ENCODE results near the gene SNAPC1. TPM values are rescaled to one million over a fixed set of nuclear protein-coding genes. Genes with fewer than 3 reads are reported as not detected.

SNAPC1 gene
- total RNA-seq, 1 experiment from 2014 or later, result 6.8 TPM

- no peak overlapping the region for H3K14ac ChIP-seq (ENCODE audit: insufficient read depth, low read length)
- Mint-ChIP-seq H3K27ac (no peak overlapping the region), H3K4me3 (no peak overlapping the region), H3K9me3 (no peaks in the 10 kb centered on the region), H3K4me1 (peaks cover 27% of the 10 kb centered on the region in 2 experiments), H3K27me3 (ENCODE audit: low read depth) (no peaks in the 10 kb centered on the region), H3K36me3 (ENCODE audit: insufficient read depth in 1 of 3, low read depth in 3 of 3) (peaks cover 26 to 58% (median 57%) of the 10 kb centered on the region in 3 experiments; a peak in 6 of 7 replicates)
- H3K79me2 ChIP-seq (ENCODE audit: insufficient read depth, low read length), result peaks cover 6% of the 10 kb centered on the region; the same call in 1 of the 2 replicates
- no peak overlapping the region for H3K4me2 ChIP-seq (ENCODE audit: insufficient read depth, insufficient read length, low read length)
- peaks cover 3% of the 10 kb centered on the region for H3K23me2 ChIP-seq (ENCODE audit: insufficient read length, low read depth, low read length, poor library complexity, severe bottlenecking)
- 0 out of 2 replicates have a peak, but pooled peaks cover 2% of the 10 kb centered on the region for H3K4me1 ChIP-seq (ENCODE audit: insufficient read depth, low read length)
- H2BK20ac ChIP-seq (ENCODE audit: low read depth, low read length, poor library complexity, severe bottlenecking), result no peak overlapping the region
- H3K56ac ChIP-seq (ENCODE audit: insufficient read length, low read depth, low read length), result no peak overlapping the region
- H3K4ac ChIP-seq (ENCODE audit: low read depth, low read length), result no peak overlapping the region
- H3K27ac ChIP-seq (ENCODE audit: insufficient read length, low read depth, low read length), result no peak overlapping the region
- WGBS (ENCODE audit: extremely low coverage, insufficient read length, low lambda C conversion rate), result no CpG with 5 or more reads among the region's 3 CpGs
- H2BK5ac ChIP-seq (ENCODE audit: insufficient read length, low read length), result no peak overlapping the region
- H4K20me1 ChIP-seq (ENCODE audit: control insufficient read depth, insufficient read depth, insufficient read length), result no peaks in the 10 kb centered on the region
- H4K91ac ChIP-seq (ENCODE audit: insufficient read length, low read depth, low read length), result no peak overlapping the region
- no peaks in the 10 kb centered on the region for H3K9me3 ChIP-seq (ENCODE audit: control insufficient read depth, low read depth, low read length)
- H4K5ac ChIP-seq (ENCODE audit: insufficient read length, low read depth, low read length), result no peak overlapping the region
- no peak overlapping the region for H2BK15ac ChIP-seq (ENCODE audit: low read depth, low read length)
- H2AK5ac ChIP-seq (ENCODE audit: insufficient read length, low read length), result no peak overlapping the region
- H3T11ph ChIP-seq (ENCODE audit: low read length), result no peak overlapping the region
- no peak overlapping the region for H2BK12ac ChIP-seq (ENCODE audit: insufficient read length, low read depth, low read length)
- H3K23ac ChIP-seq (ENCODE audit: insufficient read length, low read depth, low read length), result no peak overlapping the region
- no peak overlapping the region for H2AFZ ChIP-seq (ENCODE audit: low read length)
- no peak overlapping the region for H4K8ac ChIP-seq (replicated peaks; ENCODE audit: insufficient read length, low read depth, low read length)
- H3K9ac ChIP-seq (ENCODE audit: extremely low read depth, insufficient read length, low read length), result no peak overlapping the region
- no peak for DNase-seq
- H2BK120ac ChIP-seq (ENCODE audit: low read depth, low read length, poor library complexity, severe bottlenecking), result no peak overlapping the region
- H3K18ac ChIP-seq (ENCODE audit: insufficient read length, low read depth, low read length), result no peak overlapping the region
- no peak for TF ChIP-seq CTCF (conservative IDR thresholded peaks at IDR 0.05)
- peaks cover 2% of the 10 kb centered on the region for H3K79me1 ChIP-seq (ENCODE audit: insufficient read depth, low read depth, low read length, poor library complexity, severe bottlenecking)
- H3K27me3 ChIP-seq (ENCODE audit: insufficient read depth, low read length), result no peaks in the 10 kb centered on the region
These were observed 6.0 kb downstream of the SNAPC1 start for GRCh38 chr14:61768240-61768639.

All from H9 (cell line).